M059J (cell line): ENCODE data around the gene ARFGAP1. TPM values are rescaled to one million over a fixed set of nuclear protein-coding genes. Genes with fewer than 3 reads are reported as not detected.

Experiments
- DNase-seq: peaks from one replicate; pipeline ENCODE4 v3.0.0-alpha.2; 2012; ENCODE audit warnings: low read depth
- total RNA-seq: library from RNA; depleted of rRNA; stranded (reverse); fragments of >200 nt; shearing (Covaris generic); gene quantifications from 2 replicates; pipeline ENCODE4 v1.2.3, GENCODE V29; 2014

ARFGAP1 gene
- total RNA-seq, 1 experiment from 2014 or later = 78.1 TPM

DNA sequence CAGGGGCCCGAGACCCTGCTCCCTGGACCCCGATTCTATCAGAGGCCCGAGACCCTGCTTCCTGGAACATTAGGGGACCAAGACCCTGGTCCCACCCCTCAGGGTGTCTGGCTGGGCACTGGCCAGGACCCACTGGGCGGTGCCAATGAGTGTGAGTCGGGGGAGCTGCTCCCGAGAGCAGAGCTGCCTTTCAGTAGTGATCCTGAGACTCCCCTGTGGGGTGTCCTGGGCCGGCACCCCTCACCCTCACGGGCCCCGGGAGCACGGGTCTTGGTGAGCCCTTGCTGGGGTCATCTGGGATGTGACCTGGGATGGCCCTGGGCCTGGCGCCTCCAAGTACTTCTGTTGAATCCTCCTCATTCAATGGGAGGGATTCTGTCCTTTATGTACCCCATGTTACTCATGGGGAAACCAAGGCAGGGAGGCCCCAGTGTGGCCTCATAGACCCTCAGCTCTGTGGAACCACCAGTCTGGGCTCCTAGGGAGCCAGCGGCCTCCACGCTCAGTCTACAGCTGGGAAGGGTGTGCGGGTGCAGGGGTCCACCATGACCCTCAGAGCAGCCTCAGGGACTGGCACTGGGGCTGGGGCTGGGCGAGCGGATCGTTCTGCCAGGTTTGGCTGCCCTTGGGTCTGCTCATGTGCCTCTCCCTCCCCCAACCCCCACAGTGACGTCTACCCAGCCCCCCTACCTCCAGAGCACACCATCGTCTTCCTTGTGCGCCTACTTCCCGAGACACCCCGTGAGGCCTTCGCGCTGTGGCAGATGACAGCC, 46.0 kb downstream of the ARFGAP1 start:
- no peak for DNase-seq

DNA sequence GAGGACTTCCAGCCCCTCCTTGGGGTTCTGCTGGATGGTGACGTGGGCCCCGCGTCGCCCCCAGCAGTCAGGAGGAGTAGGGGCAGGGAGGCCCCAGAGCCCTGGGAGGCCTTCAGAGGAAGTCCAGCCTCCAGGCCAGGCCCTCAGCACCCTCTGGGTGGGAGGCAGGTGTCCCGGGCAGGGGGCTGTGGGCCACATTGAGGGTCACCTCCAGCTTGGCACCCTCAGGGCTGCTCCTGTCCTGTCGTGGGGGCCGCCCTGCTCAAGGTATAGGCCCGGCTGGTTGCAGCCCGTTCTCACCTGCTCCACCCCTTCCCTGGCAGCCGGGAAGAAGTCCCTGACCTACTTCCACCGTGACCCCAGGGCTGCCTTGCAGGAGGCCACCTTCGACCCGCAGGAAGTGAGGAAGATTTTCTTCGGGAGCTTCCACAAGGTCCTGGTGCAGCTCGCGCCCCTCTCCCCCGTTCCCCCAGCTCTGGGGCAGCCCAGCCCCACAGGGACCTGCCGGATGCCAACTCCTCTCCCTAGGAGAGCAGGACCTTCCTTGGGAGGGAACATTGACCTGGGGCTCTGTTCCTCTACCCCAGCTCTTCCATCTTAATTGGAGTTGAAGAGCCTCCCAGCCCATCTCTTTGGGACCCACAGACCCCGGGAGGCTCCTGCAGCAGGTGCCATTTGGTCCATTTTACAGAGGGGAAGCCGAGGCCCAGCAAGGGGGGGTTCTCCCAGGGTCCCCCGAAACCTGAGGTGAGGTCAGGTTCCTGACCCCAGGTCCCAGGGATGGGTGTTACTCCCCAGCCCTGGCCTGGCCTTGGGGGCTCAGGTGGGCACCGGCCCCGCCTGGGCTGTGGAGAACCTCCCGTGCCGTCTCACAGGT, 46.8 kb downstream of the ARFGAP1 start:
- no peak for DNase-seq

DNA sequence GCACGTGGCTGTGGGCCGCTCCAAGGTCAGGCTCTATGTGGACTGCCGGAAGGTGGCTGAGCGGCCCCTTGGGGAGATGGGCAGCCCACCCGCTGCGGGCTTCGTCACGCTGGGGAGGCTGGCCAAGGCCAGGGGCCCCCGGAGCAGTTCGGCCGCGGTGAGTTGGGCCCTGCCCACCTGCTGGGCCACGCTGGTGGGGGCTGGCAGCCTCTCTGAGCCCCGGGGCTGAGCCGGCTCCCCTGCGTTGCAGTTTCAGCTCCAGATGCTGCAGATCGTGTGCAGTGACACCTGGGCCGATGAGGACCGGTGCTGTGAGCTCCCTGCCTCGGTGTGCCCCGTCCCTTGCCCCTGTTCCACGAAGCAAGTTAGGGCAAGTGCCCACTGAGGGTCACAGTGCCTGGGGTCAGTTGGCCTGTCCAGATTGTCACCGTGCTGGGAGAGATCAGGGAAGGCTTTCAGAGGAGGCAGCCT, 47.5 kb downstream of the ARFGAP1 start:
- DNase-seq = no peak

GRCh38 chr20:63320616-63321147, 48.1 kb downstream of the ARFGAP1 start:
- no peak for DNase-seq

GRCh38 chr20:63321148-63321831, 48.7 kb downstream of the ARFGAP1 start:
- DNase-seq = peak; percentile 50

DNA sequence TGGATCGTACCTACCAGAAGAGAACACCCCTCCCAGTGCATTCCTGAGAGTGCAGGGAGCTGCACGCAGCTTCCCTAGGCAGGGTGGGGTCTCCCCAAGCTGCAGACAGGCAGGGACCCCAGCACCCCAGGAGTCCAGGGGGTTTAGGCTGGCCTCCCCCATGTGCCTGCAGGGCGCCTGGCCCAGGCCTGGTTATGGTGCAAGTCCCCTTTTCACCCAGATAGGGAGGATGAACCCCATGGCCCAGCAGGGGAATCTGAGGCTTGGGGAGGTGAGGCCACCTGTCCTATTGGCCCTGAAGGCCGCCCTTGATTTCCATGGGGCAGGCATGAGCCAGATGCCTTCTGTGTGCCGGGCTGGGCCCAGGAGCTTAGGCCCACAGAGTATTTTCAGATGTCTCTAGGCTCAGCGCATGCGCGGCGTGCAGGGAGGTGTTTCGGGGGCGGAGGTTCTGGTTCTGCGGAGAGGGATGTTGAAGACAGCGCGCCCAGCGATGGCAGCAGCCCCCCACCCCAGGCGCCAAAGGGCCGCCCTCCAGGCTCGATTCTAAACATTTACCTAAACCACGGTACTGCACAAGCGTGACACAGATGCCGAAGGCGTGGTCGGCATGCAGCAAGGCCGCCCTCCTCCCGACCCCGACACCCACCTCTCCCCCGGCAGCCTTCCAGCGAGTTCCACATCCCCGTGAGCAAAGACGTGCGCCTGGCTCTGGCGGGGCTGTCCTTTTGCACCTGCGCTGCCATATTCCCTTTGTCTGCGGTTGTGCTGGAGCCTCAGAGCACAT, 49.7 kb downstream of the ARFGAP1 start:
- no peak for DNase-seq

- DNase-seq = no peak
Measured at GRCh38 chr20:63322933-63323273, 50.3 kb downstream of the ARFGAP1 start.

DNA sequence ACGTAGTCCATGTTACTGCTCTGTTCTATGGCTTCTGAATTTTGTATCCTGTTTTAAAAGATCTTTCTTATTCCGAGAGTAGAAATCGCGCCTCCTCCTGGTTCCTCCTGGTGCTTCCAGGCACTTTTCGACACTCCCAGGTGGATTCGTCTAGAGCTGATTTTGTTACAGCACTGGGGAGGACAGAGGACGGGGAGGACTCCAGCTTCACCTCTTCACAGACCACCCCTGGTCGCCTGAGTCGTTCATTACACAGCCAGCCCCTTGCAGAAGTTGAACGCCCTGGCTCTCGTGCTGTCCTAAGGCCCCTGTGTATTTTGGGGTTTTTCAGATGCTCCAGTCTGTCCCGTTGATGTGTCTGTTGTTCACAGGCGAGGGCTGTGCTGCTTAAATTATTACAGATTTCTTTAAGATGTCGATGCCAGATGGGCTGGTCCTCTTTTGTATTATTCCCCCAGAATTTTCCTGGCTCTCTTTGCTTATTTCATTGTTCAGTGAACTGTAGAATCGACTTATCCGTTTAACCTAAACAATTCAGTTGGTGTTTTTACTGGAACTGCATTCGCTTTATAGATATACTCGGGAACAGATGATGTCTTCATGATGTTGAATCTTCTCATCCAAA, 50.9 kb downstream of the ARFGAP1 start:
- no peak for DNase-seq

GRCh38 chr20:63325021-63325471, 52.4 kb downstream of the ARFGAP1 start:
- DNase-seq = no peak

- DNase-seq = no peak
Measured at GRCh38 chr20:63325554-63326313, 53.1 kb downstream of the ARFGAP1 start.

DNA sequence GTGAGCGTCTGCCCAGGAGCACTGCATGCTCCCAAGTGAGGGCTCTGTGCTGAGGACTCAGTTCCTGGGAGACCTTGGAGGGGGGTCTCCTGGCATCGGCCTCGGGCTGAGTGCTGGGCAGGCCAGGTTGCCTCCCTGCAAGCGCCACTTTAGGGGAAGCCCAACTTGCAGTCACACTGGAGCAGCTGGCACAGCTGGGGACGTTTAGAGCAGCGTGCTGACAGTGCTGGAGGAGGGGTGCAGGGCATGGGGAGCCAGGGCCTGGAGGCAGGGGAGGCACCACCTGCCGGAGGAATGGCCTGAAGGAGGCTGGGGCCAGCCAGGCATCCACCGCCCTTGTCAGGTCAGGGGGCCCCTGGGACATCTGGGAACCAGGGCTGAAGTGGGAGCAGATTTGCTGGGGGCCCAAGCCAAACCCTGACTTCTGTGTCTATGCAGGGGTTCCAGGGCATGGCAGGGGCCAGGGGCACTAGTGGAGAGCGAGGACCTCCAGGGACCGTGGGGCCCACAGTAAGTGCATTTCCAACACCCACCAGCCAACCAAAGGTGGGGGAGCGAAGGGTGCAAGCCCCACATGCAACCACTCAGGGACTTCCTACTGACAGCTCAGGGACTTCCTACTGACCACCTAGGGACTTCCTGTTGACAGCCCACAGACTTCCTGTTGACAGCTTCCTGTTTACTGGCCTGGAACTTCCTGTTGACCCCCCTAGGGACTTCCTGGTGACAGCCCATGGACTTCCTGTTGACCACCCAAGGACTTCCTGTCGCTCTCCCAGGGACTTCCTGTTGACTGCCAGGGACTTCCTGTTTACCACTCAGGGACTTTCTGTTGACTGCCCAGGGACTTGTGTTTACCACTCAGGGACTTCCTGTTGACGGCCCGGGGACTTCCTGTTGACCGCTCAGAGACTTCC, 54.0 kb downstream of the ARFGAP1 start:
- DNase-seq = no peak

DNA sequence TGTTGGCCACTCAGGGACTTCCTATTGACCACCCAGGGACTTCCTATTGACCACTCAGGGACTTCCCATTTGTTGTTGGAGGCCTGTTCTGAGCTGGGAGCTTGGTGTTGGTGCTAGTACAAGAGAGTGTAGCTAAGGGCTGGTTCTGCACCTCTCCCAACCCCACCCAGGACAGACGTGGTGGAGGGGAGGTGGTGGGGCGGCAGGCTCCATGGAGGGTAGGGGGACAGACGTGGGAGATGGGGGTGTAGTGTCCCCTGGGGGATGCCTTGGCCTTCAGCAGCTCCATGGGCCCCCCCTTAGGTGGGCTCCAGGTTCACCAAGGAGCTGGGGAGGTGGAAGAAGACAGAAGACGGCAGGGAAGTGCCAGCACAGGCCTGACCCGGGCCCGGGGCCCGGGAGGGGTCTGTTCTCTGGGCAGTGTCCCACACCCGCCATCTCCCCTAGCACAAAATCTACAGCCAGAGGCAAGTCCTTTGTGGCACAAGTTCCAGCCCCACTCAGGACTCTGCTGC, 54.7 kb downstream of the ARFGAP1 start:
- DNase-seq = no peak

- DNase-seq = no peak
Measured at GRCh38 chr20:63328026-63328700, 55.5 kb downstream of the ARFGAP1 start.

- DNase-seq = no peak
Measured at GRCh38 chr20:63328718-63329275, 56.2 kb downstream of the ARFGAP1 start.

- DNase-seq = no peak
Measured at GRCh38 chr20:63329331-63330083, 56.9 kb downstream of the ARFGAP1 start.

DNA sequence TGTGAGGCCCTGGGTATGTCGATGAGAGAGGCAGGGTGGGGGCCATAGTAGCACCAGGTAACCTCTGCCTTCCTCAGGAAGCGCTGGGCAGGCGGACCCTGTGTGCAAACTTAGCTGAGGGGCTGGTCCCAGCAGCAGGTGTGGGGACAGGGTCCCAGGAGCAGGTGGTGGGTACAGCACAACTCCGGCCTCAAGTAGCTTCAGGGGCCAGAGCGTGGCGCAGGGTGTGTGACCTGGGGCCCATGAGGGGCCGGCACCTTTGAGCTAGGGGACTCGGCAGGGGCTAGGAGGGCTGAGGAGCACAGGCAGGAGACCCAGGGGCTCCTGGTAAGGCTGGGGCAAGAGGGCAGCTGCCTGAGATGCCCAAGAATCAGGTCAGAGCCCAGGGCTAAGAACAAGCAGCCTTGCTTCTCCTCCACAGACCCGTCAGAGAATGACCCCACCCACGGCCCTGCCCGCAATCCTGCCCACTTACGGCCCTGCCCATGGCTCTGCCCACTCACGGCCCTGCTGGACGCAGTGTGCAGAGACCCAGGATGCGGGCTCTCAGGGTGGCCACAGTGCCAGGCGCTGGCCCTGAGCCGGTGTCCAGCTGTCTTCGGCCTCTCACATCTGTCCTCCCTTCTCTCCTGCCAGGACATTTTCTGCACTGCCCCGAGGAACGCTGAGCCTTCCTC, 57.6 kb downstream of the ARFGAP1 start:
- DNase-seq = no peak
